H9 (cell line): ENCODE data around the gene NOTCH1. TPM values are rescaled to one million over a fixed set of nuclear protein-coding genes. Genes with fewer than 3 reads are reported as not detected.

Experiments
- DNase-seq: peaks from one replicate; pipeline ENCODE4 v3.0.0-alpha.2; 2017
- H2AFZ ChIP-seq: one replicate; pipeline ENCODE4 v1.6.1; 2013; ENCODE audit warnings: mild to moderate bottlenecking, low read length, control low read depth, moderate library complexity
- H2AK5ac ChIP-seq: 2 replicates; pipeline ENCODE4 v1.6.1; 2013; ENCODE audit warnings: low read length, control low read depth, mixed read lengths; ENCODE audit not compliant: insufficient read length
- H2BK120ac ChIP-seq: one replicate; pipeline ENCODE4 v1.6.1; 2013; ENCODE audit warnings: low read depth, mild to moderate bottlenecking, low read length, control low read depth, inconsistent platforms; ENCODE audit not compliant: poor library complexity, severe bottlenecking
- H2BK12ac ChIP-seq: 2 replicates; pipeline ENCODE4 v1.6.1; 2013; ENCODE audit warnings: low read length, control low read depth, mixed read lengths, low read depth; ENCODE audit not compliant: insufficient read length
- H2BK15ac ChIP-seq: 2 replicates; pipeline ENCODE4 v1.6.1; 2013; ENCODE audit warnings: low read depth, low read length, control low read depth
- H2BK20ac ChIP-seq: one replicate; pipeline ENCODE4 v1.6.1; 2013; ENCODE audit warnings: low read depth, mild to moderate bottlenecking, low read length, control low read depth, inconsistent platforms; ENCODE audit not compliant: poor library complexity, severe bottlenecking
- H2BK5ac ChIP-seq: 2 replicates; pipeline ENCODE4 v1.6.1; 2013; ENCODE audit warnings: low read length, control low read depth, mixed read lengths; ENCODE audit not compliant: insufficient read length
- H3K14ac ChIP-seq: 2 replicates; pipeline ENCODE4 v1.6.1; 2013; ENCODE audit warnings: low read length, control low read depth; ENCODE audit not compliant: insufficient read depth
- H3K18ac ChIP-seq: 2 replicates; pipeline ENCODE4 v1.6.1; 2013; ENCODE audit warnings: low read depth, mild to moderate bottlenecking, mixed read lengths, low read length, control low read depth; ENCODE audit not compliant: insufficient read length
- H3K23ac ChIP-seq: 2 replicates; pipeline ENCODE4 v1.6.1; 2013; ENCODE audit warnings: low read length, control low read depth, mixed read lengths, low read depth; ENCODE audit not compliant: insufficient read length
- H3K23me2 ChIP-seq: 2 replicates; pipeline ENCODE4 v1.6.1; 2013; ENCODE audit warnings: low read depth, mild to moderate bottlenecking, mixed read lengths, low read length, control low read depth; ENCODE audit not compliant: insufficient read length, poor library complexity, severe bottlenecking
- H3K27ac ChIP-seq: 2 replicates; pipeline ENCODE4 v1.5.1; 2013; ENCODE audit warnings: low read length, control low read depth, mixed read lengths, low read depth; ENCODE audit not compliant: insufficient read length
- H3K27me3 ChIP-seq: 2 replicates; pipeline ENCODE4 v1.6.1; 2013; ENCODE audit warnings: low read length, control low read depth, inconsistent platforms; ENCODE audit not compliant: insufficient read depth
- H3K4ac ChIP-seq: 2 replicates; pipeline ENCODE4 v1.6.1; 2013; ENCODE audit warnings: low read depth, mild to moderate bottlenecking, control low read depth, inconsistent platforms, low read length, moderate library complexity
- H3K4me1 ChIP-seq: 2 replicates; pipeline ENCODE4 v1.6.1; 2013; ENCODE audit warnings: low read length, control low read depth, inconsistent platforms; ENCODE audit not compliant: insufficient read depth
- H3K4me2 ChIP-seq: 2 replicates; pipeline ENCODE4 v1.6.1; 2013; ENCODE audit warnings: low read length, control low read depth, mixed read lengths; ENCODE audit not compliant: insufficient read length, insufficient read depth
- H3K56ac ChIP-seq: 2 replicates; pipeline ENCODE4 v1.6.1; 2013; ENCODE audit warnings: low read depth, mild to moderate bottlenecking, mixed read lengths, low read length, control low read depth; ENCODE audit not compliant: insufficient read length
- H3K79me1 ChIP-seq: 2 replicates; pipeline ENCODE4 v1.6.1; 2013; ENCODE audit warnings: low read depth, mild to moderate bottlenecking, moderate library complexity, low read length, control low read depth, inconsistent platforms; ENCODE audit not compliant: insufficient read depth, poor library complexity, severe bottlenecking
- H3K79me2 ChIP-seq: 2 replicates; pipeline ENCODE4 v1.6.1; 2013; ENCODE audit warnings: low read length, control low read depth, inconsistent platforms; ENCODE audit not compliant: insufficient read depth
- H3K9ac ChIP-seq: 2 replicates; pipeline ENCODE4 v1.6.1; 2013; ENCODE audit warnings: low read length, control low read depth, mixed read lengths; ENCODE audit not compliant: insufficient read length; ENCODE audit errors: extremely low read depth
- H3K9me3 ChIP-seq: one replicate; pipeline ENCODE4 v1.6.1; 2013; ENCODE audit warnings: low read depth, low read length, inconsistent platforms; ENCODE audit not compliant: control insufficient read depth
- H3T11ph ChIP-seq: one replicate; pipeline ENCODE4 v1.6.1; 2013; ENCODE audit warnings: mild to moderate bottlenecking, low read length, control low read depth, inconsistent platforms
- H4K20me1 ChIP-seq: one replicate; pipeline ENCODE4 v1.6.1; 2013; ENCODE audit not compliant: control insufficient read depth, insufficient read length, insufficient read depth
- H4K5ac ChIP-seq: 2 replicates; pipeline ENCODE4 v1.6.1; 2013; ENCODE audit warnings: low read depth, mild to moderate bottlenecking, mixed read lengths, low read length, control low read depth; ENCODE audit not compliant: insufficient read length
- H4K8ac ChIP-seq: replicated peaks from 2 replicates; pipeline ENCODE4 v1.6.1; 2013; ENCODE audit warnings: low read length, control low read depth, mixed read lengths, low read depth; ENCODE audit not compliant: insufficient read length
- H4K91ac ChIP-seq: 2 replicates; pipeline ENCODE4 v1.6.1; 2013; ENCODE audit warnings: low read depth, mild to moderate bottlenecking, moderate library complexity, mixed read lengths, low read length, control low read depth; ENCODE audit not compliant: insufficient read length
- H3K27ac Mint-ChIP-seq, 3 experiments: 2 replicates in 2 of 3; 3 replicates in 1 of 3; pipeline ENCODE4 v1.8.0; 2020 to 2021; ENCODE audit warnings: mixed read lengths in 3 of 3, mild to moderate bottlenecking in 1 of 3, moderate library complexity in 1 of 3
- H3K27me3 Mint-ChIP-seq: 2 replicates; pipeline ENCODE4 v1.8.0; 2021; ENCODE audit warnings: low read depth, mild to moderate bottlenecking, moderate library complexity, mixed read lengths
- H3K36me3 Mint-ChIP-seq, 3 experiments: 2 replicates in 2 of 3; 3 replicates in 1 of 3; pipeline ENCODE4 v1.8.0; 2020 to 2021; ENCODE audit warnings: low read depth in 3 of 3, mixed read lengths in 3 of 3; ENCODE audit not compliant: insufficient read depth in 1 of 3
- H3K4me1 Mint-ChIP-seq, 2 experiments: 2 replicates each; pipeline ENCODE4 v1.8.0; 2020; ENCODE audit warnings: mixed read lengths in 2 of 2
- H3K4me3 Mint-ChIP-seq, 2 experiments: 2 replicates in 1 of 2; 3 replicates in 1 of 2; pipeline ENCODE4 v1.8.0; 2020 to 2021; ENCODE audit warnings: mild to moderate bottlenecking in 2 of 2, mixed read lengths in 2 of 2, moderate library complexity in 1 of 2
- H3K9me3 Mint-ChIP-seq, 2 experiments: 2 replicates in 1 of 2; 3 replicates in 1 of 2; pipeline ENCODE4 v1.8.0; 2020; ENCODE audit warnings: mild to moderate bottlenecking in 2 of 2, mixed read lengths in 2 of 2, moderate library complexity in 1 of 2
- WGBS: extraction: QIAGEN DNeasy Blood & Tissue Kit; methylation state at CpG from one replicate; pipeline ENCODE4 v1.1.7; 2013; ENCODE audit warnings: missing lambda C conversion rate, low lambda C conversion rate, mixed read lengths; ENCODE audit not compliant: insufficient read length; ENCODE audit errors: extremely low coverage; 5-methylcytosine and 5-hydroxymethylcytosine counted together
- total RNA-seq: library from RNA; stranded (reverse); gene quantifications from 2 replicates; pipeline ENCODE4 v1.2.1, GENCODE V29; 2021
- TF ChIP-seq, protein P1 (sequence below): fragments of 200-600 bp; sonication (generic); conservative IDR thresholded peaks from 3 replicates; pipeline ENCODE4 v1.8.0; 2021; ENCODE audit warnings: antibody characterized with exemption, mild to moderate bottlenecking

Gene NOTCH1
- total RNA-seq, 1 experiment from 2014 or later, result 71.6 TPM

DNA sequence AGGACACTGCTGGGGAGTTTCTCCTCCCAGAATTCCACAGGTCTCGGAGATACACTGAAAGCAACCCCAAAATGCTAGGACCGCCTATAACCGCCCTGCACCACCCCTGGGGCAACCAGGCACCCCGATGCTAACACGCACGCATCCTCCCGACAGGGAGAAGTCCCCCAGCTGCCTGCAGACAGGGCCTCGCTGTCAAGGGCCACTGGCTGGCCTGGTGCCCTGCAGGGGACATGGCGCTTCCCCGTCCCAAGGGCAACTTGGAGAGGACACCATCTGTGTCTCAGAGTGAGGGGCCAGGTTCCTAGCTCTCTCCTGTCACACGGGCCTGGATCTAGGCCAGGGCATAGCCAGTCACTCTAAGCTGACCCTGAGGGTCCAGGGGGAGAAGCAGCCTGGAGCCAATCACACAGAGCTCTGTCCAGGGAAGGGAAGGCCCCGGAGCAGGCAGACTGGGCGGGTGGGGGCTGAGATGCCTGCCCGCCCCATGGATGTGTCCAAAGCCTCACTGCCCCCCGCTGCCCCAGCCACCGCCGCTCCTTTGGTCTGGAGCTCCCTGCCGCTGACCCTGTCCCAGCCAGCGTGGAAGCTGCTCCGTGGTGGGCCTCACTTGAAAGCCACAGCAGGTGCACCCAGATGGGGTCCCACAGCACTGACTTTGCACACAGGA is 9.7 kb downstream of the NOTCH1 start:
- Mint-ChIP-seq H3K27me3 (no peaks in the 10 kb centered on the region), H3K36me3 (peaks cover 12 to 38% (median 28%) of the 10 kb centered on the region in 3 experiments; a peak in 6 of 7 replicates), H3K9me3 (no peaks in the 10 kb centered on the region), H3K27ac (no peak overlapping the region), H3K4me3 (no peak overlapping the region), H3K4me1 (peaks cover 11 to 24% of the 10 kb centered on the region in 2 experiments)
- H3K56ac ChIP-seq, result no peak overlapping the region
- H4K5ac ChIP-seq, result no peak overlapping the region
- H2BK120ac ChIP-seq, result no peak overlapping the region
- no peak overlapping the region for H2AK5ac ChIP-seq
- TF ChIP-seq, protein P1, sequence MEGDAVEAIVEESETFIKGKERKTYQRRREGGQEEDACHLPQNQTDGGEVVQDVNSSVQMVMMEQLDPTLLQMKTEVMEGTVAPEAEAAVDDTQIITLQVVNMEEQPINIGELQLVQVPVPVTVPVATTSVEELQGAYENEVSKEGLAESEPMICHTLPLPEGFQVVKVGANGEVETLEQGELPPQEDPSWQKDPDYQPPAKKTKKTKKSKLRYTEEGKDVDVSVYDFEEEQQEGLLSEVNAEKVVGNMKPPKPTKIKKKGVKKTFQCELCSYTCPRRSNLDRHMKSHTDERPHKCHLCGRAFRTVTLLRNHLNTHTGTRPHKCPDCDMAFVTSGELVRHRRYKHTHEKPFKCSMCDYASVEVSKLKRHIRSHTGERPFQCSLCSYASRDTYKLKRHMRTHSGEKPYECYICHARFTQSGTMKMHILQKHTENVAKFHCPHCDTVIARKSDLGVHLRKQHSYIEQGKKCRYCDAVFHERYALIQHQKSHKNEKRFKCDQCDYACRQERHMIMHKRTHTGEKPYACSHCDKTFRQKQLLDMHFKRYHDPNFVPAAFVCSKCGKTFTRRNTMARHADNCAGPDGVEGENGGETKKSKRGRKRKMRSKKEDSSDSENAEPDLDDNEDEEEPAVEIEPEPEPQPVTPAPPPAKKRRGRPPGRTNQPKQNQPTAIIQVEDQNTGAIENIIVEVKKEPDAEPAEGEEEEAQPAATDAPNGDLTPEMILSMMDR, result no peak
- no peaks in the 10 kb centered on the region for H3K23me2 ChIP-seq
- peaks cover 4% of the 10 kb centered on the region for H4K20me1 ChIP-seq
- H3K27ac ChIP-seq, result no peak overlapping the region
- H3T11ph ChIP-seq, result no peak overlapping the region
- no peak overlapping the region for H4K8ac ChIP-seq
- no peak overlapping the region; the same call in 1 of the 2 replicates for H3K14ac ChIP-seq
- H2BK20ac ChIP-seq, result no peak overlapping the region
- no peak overlapping the region for H4K91ac ChIP-seq
- no peak overlapping the region for H2BK5ac ChIP-seq
- H3K9me3 ChIP-seq, result no peaks in the 10 kb centered on the region
- H3K4me2 ChIP-seq, result no peak overlapping the region
- H3K23ac ChIP-seq, result no peak overlapping the region
- H3K79me2 ChIP-seq, result peaks cover 2% of the 10 kb centered on the region; the same call in 1 of the 2 replicates
- no peak overlapping the region for H3K4ac ChIP-seq
- H3K4me1 ChIP-seq, result no peaks in the 10 kb centered on the region
- H2BK12ac ChIP-seq, result no peak overlapping the region
- DNase-seq, result no peak
- H2AFZ ChIP-seq, result no peak overlapping the region
- H3K79me1 ChIP-seq, result peaks cover 9% of the 10 kb centered on the region
- H3K27me3 ChIP-seq, result no peaks in the 10 kb centered on the region
- WGBS, result no CpG with 5 or more reads among the region's 20 CpGs
- H3K9ac ChIP-seq, result no peak overlapping the region
- no peak overlapping the region for H3K18ac ChIP-seq
- H2BK15ac ChIP-seq, result no peak overlapping the region
